ENCODE results near the gene CENPP.
A peak's percentile ranks its signal among the peaks of the same experiment; 100 is the strongest.
"Not testable (repeated sequence)": the region's sequence is repeated elsewhere in the genome, so short reads cannot be mapped to it uniquely, and the experiment has no call there.

The CENPP gene

DNA sequence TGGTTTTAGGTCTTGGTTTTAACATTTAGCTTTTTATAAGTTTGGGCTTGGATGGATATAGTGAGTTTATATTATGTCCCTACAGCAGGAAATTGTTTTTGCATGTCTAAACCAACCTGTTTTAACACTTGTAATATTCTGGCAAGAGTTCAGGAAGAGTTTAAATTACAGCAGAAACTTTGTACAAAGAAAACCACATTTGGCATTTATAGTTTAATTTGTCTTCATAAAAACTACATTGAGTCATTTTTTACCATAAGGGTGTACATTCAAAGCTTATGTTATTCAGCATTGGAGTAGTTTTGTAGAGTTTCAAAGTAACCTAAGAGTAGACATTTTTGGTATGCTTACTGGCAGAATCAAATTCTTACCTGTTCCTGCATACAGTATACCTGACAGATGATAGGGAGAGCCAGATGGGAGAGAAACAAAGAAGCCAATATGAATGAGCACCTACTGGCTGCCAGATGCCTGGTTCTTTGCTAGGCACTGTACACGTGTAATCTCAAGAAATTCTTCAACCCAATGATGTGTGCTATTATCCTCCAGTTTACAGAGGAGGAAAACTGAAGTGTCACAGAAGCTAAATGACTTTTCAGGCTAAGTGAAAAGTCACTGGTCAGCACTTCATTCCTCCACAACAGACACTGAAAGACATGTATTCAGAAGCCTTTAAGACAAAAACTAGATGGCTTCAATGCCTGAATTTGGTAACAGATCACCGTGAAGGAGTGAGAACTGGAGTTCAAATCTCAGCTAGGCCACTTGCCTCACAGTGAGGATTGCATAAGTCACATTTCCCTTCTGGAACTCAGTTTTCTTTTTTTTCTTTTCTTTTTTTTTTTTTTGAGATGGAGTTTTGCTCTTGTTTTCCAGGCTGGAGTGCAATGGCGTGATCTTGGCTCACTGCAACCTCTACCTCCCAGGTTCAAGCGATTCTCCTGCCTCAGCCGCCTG, 235.9 kb downstream of the CENPP start:
- H3K4me3 ChIP-seq (ENCODE audit: low read depth, low read length) = no peak overlapping the region
- DNase-seq (ENCODE audit: low read depth) = no peak

DNA sequence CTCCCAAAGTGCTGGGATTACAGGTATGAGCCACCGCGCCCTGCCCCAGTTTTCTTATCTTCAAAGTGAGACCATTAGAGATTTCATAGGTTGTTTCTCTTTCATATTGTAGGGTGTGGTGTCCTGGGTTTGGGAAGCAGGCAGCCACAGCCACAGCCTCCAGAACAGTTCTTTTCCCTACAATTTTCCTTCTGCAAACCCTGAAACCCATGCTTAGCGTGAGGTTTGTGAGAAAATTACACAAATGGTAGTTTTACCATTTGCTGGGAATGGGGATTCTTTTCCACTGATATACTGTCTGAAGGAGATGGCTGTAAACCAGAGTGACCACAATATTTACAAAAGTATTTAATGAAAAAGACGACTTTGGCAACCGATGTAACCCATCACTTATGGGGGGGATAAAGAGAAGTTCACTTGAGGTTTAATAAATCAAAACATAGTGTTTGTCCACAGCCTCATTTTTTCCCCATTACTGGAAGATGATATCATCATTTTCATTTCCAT, 236.8 kb downstream of the CENPP start:
- no peak overlapping the region for H3K4me3 ChIP-seq (ENCODE audit: low read depth, low read length)
- no peak for DNase-seq (ENCODE audit: low read depth)

GRCh38 chr9:92563116-92564100, 237.7 kb downstream of the CENPP start:
- no peak for DNase-seq (ENCODE audit: low read depth)
- no peak overlapping the region for H3K4me3 ChIP-seq (ENCODE audit: low read depth, low read length)

DNA sequence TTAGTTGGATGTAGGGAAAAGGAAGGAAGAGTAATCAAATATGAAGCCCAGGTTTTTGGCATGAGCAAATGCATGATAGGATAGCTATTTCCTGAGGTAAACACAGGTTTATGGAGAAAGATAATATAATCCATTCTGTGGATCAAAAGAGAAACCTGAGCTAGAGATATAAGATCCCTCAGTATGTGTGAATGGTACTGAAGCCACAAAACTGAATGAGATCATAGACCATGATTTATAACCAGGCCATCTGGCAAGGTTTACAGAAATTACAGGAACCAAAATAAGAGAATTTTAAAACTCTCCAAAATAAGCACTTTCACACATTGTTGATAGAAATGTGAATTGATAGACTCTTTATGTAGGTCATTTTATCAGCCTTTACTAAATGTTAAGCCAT, 238.8 kb downstream of the CENPP start:
- H3K4me3 ChIP-seq (ENCODE audit: low read depth, low read length) = no peak overlapping the region
- DNase-seq (ENCODE audit: low read depth) = peak; percentile 25

DNA sequence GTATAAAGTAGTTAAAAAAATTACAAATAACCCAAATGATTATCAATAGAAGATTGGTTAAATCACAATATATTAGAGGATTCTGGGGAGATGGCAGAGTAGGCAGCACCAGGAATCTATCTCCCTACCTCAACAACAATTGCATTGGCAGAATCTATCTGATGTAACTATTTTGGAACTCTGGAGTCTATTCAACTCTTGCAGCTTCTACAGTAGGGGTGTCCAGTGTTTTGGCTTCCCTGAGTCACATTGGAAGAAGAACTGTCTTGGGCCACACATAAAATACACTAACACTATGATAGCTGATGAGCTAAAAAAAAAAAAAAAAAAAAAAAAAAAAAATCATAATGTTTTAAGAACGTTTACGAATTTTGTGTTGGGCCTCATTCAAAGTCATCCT, 239.2 kb downstream of the CENPP start:
- DNase-seq (ENCODE audit: low read depth) = peak; percentile 9
- H3K4me3 ChIP-seq (ENCODE audit: low read depth, low read length) = no peak overlapping the region

- H3K4me3 ChIP-seq (ENCODE audit: low read depth, low read length); DNase-seq (ENCODE audit: low read depth): not testable (repeated sequence)
Measured at GRCh38 chr9:92571871-92572270, 246.1 kb downstream of the CENPP start.

DNA sequence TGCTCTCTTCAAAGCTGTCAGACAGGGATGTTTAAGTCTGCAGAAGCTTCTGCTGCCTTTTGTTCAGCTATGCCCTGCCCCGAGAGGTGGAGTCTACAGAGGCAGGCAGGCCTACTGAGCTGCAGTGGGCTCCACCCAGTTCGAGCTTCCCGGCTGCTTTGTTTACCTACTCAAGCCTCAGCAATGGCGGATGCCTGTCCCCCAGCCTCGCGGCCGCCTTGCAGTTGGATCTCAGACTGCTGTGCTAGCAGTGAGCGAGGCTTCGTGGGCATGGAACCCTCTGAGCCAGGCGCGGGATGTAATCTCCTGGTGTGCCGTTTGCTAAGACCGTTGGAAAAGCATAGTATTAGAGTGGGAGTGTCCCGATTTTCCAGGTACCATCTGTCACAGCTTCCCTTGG, 247.9 kb downstream of the CENPP start:
- not testable (repeated sequence) for H3K4me3 ChIP-seq (ENCODE audit: low read depth, low read length); DNase-seq (ENCODE audit: low read depth)

DNA sequence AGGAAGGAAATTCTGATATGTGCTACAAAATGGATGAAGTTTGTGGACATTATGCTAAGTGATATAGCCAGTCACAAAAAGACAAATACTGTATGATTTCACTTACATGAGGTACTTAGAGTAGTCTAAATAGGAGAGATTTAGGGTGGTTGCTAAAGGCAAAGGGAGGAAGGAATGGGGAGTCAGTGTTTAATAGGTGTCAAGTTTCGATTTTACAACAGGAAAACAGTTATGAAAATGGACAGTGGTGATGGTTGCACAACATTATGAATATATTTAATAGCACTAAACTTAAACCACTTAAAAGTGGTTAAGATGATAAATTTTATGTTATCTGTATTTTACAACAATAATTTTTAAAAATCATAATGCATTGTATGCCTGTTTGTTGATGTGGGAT, 250.4 kb downstream of the CENPP start:
- H3K4me3 ChIP-seq (ENCODE audit: low read depth, low read length) = no peak overlapping the region
- DNase-seq (ENCODE audit: low read depth) = no peak

GRCh38 chr9:92589923-92590322, 264.2 kb downstream of the CENPP start:
- H3K4me3 ChIP-seq (ENCODE audit: low read depth, low read length) = no peak overlapping the region
- no peak for DNase-seq (ENCODE audit: low read depth)

GRCh38 chr9:92590377-92590776, 264.6 kb downstream of the CENPP start:
- DNase-seq (ENCODE audit: low read depth) = peak; percentile 42
- H3K4me3 ChIP-seq (ENCODE audit: low read depth, low read length) = no peak overlapping the region

- DNase-seq (ENCODE audit: low read depth) = no peak
- H3K4me3 ChIP-seq (ENCODE audit: low read depth, low read length) = no peak overlapping the region
Measured at GRCh38 chr9:92592537-92592936, 266.8 kb downstream of the CENPP start.

DNA sequence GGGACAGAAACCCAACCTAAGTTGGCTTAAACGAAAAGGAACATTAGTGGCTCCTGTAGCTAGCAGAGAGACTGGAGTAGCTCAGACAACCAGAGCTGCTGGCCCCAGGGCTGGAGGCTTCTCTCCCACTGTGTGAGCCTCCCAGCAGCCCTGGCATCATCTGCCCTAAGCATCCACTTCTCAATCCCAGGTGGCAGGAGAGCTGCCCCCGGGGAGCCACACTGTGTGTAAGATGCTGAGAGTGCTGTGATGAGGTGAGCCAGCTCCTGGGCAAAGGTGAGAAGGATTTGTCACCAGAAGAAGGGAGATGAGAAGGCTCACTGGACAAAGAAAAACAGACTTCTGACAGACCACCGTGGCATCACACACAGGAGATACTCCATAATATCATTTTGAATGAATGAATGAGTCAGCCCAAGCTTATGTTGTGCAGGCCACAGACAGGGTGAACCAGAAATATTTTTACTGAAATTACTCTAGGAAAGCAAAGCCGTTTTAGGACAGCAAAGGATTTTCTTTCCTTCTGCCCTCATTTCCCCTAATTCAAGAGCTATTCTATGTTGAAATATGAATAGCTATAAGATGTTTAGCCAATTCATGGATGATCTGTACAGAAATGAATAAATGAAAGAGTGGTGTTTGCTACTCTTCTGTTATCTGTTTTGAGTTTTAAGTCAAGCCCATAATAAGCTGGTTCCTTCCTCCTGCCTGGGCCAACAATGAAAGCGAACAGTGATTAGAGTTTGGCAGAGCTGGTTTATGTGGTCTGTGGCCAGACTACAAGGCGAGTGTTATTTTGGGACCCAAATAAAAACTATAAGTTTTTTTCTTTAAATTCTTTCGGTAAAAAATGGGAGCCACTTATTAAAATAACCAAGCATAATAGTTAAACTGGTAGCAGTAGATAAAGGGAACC, 267.5 kb downstream of the CENPP start:
- DNase-seq (ENCODE audit: low read depth) = no peak
- no peak overlapping the region for H3K4me3 ChIP-seq (ENCODE audit: low read depth, low read length)

DNA sequence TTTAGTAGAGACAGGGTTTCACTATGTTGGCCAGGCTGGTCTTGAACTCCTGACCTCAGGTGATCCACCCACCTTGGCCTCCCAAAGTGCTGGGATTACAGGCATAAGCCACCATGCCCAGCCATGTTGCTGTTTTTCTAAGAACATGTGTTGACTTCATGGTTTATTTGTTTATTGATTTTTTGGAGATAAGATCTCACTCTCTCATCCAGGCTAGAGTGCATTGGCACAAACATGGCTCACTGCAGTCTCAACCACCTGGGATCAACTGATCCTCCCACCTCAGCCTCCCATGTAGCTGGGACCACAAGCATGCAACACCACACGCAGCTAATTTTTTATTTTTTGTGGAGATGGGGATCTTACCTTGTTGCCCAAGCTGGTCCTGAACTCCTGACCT, 269.3 kb downstream of the CENPP start:
- not testable (repeated sequence) for DNase-seq (ENCODE audit: low read depth); H3K4me3 ChIP-seq (ENCODE audit: low read depth, low read length)

DNA sequence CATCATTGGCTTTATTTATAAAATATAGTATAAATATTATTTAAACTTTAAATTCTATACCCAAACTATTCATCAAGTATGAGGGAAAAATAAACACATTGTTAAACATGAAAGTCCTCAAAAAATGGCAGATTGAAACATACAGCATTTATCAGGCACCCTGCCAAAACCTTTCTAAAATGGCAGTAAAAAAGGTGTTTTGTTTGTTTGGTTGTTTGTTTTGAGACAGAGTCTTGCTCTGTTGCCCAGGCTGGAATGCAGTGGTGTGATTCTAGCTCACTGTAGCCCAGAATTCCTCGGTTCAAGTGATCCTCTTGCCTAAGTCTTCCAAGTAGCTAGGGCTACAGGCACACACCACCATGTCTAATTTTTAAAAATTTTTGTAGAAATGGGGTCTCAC, 270.2 kb downstream of the CENPP start:
- no peak overlapping the region for H3K4me3 ChIP-seq (ENCODE audit: low read depth, low read length)
- DNase-seq (ENCODE audit: low read depth) = no peak

DNA sequence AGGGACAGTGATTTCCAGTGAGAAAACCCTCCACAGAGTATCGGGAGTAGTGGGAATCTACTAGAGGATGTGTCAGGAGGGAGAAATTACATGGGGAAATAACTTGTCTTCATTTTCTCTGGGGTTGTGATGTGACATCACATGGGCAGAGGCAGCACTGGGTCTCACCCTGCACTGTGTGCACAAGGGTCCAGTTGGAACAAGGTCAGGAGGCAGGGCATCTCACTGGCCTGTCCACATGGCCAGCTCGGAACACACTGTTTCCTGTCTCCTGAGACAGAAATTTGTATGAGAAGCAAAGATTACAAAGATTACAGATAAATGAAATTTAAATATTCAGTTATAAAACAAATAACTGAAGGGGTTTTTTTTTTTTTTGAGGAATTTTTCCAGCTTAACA, 272.6 kb downstream of the CENPP start:
- H3K4me3 ChIP-seq (ENCODE audit: low read depth, low read length) = no peak overlapping the region
- no peak for DNase-seq (ENCODE audit: low read depth)

DNA sequence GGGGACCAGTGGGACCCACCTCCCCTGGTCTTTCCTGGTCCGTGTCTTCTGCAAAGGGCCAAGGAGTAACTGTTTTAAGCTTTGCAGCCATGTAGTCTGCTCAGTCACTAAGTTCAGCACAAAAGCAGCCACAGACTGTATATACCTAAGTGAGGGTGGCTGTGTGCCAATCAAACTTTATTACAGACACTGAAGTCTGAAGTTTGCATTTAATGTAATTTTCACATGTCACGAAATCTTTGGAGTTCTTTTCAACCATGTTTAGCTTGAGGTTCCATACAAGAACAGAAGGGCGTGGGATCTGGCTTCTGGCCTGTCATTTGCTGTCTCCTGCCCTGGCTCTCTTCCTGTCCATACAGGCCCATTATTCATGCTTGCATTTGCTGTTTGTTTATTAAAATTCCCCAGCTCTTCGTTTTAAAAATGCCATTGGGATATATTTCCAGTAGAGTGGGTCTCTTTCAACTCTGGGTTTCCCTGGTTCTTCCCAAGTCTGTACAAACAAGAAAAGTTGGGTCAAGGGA, 274.2 kb downstream of the CENPP start:
- no peak overlapping the region for H3K4me3 ChIP-seq (ENCODE audit: low read depth, low read length)
- no peak for DNase-seq (ENCODE audit: low read depth)

DNA sequence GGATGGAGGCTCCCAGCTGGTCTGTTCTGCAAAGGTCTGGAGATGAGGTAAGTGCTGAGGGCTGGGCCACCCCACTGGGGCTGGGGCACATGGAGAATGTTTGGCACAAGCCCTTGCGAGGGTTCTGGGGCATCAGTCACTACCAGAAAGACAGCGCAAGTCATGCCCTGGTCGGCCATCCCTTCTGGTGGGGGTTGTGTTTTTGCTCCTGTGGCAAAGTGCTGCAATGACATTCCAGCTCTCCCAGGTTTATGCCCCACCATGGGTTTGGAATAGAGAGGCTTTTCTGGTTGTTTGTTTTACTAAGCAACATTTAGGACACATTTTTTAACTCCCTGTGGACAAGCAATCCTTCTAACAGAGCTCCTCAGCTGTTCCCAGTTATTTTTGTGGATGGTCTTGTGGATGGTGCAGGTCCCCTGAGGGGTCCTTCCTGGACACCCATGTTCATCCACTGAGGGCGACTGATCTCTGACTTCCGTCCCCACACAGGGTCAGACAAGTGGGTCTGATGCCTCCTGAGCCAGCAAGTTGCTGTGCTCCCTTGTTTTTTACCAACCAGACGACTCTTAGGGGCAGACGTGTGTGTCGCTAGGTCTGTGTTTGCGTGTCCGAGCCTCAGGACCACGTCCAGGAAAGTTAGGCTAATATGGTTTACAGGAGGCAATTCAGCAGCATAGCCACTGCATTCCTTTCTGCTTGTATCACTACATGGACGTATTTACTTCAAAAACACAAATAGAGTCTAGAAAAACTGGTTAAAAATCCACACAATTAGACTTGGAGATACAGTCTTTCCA, 274.9 kb downstream of the CENPP start:
- no peak overlapping the region for H3K4me3 ChIP-seq (ENCODE audit: low read depth, low read length)
- DNase-seq (ENCODE audit: low read depth) = no peak

DNA sequence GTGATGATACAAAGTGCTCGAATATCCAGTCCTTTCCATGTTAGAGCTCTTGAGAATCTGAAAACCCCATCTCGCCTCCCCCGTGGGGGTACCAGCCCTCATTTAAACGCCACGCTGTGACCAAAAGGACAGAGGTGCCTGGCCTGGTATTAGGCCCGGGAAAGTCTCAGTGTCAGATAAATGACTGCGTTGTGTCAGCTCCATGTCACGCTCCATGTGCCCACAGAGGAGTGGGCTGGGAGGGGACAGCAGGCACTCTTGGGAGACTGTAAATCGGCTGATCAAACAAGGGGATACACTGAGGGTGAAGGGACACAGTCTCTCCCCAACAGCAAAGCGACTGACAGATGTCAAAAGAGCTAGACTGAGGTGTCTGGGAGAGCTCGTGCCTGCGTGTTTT, 275.7 kb downstream of the CENPP start:
- no peak for DNase-seq (ENCODE audit: low read depth)
- no peak overlapping the region for H3K4me3 ChIP-seq (ENCODE audit: low read depth, low read length)

Data from skeletal muscle cell (primary cell).